Astrocyte of the hippocampus (primary cell): ENCODE measurements around the gene HHEX.
"Not testable (repeated sequence)": the region's sequence is repeated elsewhere in the genome, so short reads cannot be mapped to it uniquely, and the experiment has no call there.

ENCODE experiments used
- DNase-seq: peaks from one replicate; pipeline ENCODE4 v3.0.0; 2011; ENCODE audit warnings: low read depth, low spot score

HHEX gene

GRCh38 chr10:92689663-92690210 lies at the start of gene HHEX:
TSS of gene HHEX (plus strand) at chr10:92689955. CDS start at chr10:92689987, 32 bp downstream.
- DNase-seq = peak; percentile 85

DNA sequence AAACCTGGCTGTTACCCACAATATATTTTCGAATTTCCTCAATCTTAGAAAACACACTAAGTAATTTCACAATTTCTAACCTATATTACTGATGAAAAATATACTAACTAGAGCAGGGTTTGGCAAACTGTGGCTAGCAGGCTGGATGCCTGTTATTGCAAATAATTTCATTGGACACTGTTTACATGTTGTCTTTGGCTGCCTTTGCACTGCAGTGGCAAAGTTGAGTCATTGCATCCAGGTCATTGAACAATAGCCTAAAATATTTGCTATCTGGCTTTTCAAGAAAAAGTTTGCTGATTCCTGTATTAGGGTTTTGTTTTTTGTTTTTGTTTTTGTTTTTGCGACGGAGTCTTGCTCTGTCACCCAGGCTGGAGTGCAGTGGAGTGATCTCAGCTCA lies 49.6 kb upstream of the HHEX start:
- DNase-seq = peak; percentile 70

- no peak for DNase-seq
Measured at GRCh38 chr10:92641492-92641891, 48.3 kb upstream of the HHEX start.

- no peak for DNase-seq
Measured at GRCh38 chr10:92644921-92645320, 44.8 kb upstream of the HHEX start.

GRCh38 chr10:92650864-92651263 lies 38.9 kb upstream of the HHEX start:
- not testable (repeated sequence) for DNase-seq

DNA sequence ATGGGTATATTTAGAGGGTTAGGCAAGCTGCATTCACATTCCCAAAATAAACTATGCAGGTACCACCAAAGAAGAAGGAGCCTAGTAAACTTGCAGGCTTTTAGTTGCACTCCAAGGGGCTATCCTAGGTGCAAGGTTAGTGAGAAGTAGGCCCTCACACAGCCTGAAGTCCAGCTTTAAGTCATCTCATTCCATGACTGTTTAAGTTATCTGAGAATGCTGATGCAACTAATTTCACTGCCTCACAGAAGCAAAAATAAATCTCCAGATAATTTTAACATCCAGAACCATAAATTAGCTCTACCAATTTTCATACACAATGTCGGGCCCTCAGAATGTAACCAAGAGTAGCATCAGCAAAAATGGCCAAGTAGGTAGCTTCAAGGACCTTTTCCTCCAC lies 34.3 kb upstream of the HHEX start:
- DNase-seq = no peak

DNA sequence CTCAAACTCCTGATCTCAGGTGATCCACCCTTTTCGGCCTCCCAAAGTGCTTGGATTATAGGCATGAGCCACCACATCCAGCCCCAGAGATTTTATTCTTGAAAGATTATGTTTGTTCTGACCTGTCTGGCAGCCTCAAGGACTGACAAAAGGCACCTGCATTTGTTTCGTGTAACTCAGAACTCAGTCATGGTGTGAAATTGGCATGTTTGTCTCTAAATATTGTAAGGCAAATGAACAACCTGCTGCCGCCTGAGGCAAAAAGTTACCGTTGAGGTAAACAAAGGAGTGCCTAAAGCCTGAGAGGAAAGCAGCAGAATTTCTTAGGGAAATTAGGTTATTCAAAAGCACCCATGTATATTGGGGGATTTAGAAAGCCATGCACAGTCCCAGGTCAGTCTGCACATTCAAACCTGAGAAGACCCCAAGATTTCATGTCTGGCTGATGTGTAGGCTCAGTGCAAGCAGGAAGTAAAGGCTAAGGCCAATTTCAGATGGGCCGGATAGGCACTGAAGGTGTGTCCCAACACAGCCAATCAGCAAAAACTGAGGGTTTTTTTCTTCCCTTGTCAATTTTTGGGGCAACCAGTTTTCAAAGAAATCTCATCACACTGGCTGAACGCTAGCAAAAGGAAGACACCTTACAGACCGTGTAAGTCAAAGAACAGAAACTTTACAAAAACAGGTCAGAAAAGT lies 33.3 kb upstream of the HHEX start:
- DNase-seq = no peak

DNA sequence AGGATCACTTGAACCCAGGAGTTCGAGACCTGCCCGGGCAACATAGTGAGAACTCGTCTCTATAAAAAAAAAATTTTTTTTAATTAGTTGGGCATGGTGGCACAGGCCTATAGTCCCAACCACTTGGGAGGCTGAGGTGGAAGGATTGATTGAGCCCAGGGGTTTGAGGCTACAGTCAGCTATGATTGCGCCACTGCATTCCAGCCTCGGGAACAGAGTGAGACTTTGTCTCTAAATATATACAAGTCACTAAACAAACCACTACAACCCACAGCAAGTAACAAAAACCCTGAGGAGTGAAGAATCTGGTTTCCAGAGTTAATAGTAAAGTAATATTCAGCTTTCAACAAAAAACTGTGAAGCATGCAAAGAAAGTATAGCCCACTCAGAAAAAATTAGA lies 32.7 kb upstream of the HHEX start:
- no peak for DNase-seq

GRCh38 chr10:92662848-92663247 lies 26.9 kb upstream of the HHEX start:
- DNase-seq = peak; percentile 7

DNA sequence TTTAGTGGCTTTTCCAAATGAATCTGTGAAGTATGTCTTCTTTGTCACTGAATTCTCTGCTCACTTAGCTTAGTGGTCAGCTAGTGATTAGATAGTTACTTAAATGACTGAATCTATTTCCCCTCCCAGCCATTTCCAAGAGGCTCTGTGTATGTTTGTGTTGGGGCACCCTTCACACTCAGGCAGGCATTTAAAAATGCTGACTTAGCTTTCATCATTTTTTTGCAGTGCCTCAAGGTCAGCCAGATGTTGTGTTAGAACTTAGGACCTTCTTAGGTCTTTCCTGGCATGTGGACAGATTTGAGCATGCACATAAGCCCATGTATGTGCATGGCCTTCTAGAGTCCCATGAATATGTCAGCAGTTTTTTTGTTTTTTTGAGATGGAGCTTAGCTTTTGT lies 25.4 kb upstream of the HHEX start:
- no peak for DNase-seq

- DNase-seq = no peak
Measured at GRCh38 chr10:92667078-92667477, 22.7 kb upstream of the HHEX start.

DNA sequence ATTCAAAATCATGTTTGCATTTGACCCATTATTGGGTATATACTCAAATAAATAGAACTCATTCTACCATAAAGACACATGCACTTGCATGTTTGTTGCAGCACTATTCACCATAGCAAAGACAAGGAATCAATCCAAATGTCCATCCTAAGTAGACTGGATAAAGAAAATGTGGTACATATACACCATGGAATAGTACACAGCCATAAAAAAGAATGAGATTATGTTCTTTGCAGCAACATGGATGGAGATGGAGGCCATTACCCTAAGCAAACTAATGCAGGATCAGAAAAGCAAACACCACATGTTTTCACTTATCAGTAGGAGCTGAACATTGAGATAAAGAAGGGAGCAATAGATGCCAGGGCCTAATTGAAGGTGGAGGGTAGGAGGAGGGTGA lies 12.0 kb upstream of the HHEX start:
- no peak for DNase-seq

DNA sequence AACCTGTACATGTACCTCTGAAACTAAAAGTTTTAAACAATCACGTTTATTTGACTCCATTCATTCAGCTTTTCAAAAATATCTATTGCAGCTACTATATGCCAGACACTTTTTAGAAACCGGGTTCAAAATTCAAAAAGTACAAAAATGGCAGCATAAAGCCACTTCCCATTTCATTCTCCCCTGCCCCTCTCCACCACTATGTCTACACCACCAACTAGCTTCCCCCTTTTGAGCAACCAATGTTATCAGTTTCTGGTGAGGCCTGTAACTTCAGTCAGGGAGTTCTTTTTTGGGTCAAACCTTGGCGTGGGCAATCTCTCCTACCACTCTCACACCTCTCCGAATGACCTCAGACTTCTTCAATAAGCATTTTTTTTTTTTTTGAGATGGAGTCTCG lies 11.5 kb upstream of the HHEX start:
- DNase-seq = no peak

- DNase-seq = no peak
Measured at GRCh38 chr10:92681306-92681834, 8.4 kb upstream of the HHEX start.

GRCh38 chr10:92688573-92688926 lies 1.2 kb upstream of the HHEX start:
- DNase-seq = no peak

DNA sequence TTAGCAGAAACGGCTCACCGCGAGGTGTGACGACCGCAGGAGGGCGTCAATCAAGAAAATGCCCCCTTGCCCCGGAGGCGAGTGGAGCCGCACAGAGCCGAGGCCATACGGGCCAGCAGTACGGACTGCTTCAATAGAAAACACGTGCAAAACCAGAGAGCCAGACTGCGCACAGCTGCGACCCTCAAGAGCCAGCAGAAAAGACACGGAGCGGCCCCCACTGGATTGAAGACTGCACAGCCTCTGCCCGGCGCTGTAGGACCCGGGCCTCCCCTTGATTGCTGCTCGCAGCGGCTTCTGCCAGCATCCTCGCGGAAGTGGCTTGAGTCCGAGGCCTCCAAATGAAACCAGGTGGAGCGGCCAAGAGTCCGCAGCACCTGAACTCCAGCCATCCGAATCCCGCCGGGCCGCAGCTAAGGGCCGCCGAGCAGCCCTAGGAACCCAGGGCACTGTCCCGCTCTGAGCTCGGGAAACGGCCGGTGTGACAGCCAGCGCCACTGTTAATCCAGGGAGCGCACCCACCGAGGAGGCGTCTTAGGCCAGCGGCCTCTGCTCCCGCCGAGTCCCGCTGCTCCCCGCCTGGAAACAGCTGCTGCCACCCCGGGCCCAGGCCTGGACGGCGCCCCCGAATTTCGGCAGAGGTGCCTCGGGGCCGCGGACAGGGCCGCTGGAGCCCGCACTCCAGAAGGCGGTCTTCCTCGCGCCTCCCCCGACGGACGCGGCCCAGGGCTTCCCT lies 660 bp upstream of the HHEX start:
- peak; percentile 66 for DNase-seq

DNA sequence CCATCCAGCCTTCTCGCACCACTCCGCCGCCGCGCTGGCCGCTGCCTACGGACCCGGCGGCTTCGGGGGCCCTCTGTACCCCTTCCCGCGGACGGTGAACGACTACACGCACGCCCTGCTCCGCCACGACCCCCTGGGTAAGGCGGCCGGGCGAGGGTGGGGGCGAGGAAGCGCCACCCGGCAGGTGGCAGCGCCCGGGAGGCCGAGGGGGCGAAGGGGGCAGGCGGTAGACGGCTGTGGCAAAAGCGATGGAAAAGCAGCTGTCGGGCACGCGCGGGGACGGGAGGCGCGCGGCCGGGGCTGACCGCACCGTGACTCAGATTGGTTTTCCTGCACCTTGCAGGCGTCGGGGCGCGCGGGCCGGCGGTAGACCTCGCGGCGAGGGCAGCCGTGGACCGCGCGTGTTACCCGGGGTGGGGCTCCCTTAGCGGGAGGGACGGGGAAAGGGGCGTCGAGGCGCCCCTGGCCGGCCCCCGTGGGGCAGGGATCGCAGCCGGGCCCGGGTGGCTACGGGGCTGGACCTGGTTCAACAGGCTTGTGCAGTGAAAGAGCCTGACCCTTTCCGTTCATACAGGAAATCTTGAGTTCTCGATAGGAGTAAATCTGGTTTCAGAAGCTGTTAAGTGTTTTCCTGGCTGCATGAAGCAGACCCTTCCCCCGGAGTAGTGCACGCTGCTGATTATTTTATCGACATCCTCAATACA lies 608 bp downstream of the HHEX start:
- peak; percentile 86 for DNase-seq

- no peak for DNase-seq
Measured at GRCh38 chr10:92690915-92691590, 1.3 kb downstream of the HHEX start.

GRCh38 chr10:92691591-92692079 lies 1.9 kb downstream of the HHEX start:
- DNase-seq = no peak

DNA sequence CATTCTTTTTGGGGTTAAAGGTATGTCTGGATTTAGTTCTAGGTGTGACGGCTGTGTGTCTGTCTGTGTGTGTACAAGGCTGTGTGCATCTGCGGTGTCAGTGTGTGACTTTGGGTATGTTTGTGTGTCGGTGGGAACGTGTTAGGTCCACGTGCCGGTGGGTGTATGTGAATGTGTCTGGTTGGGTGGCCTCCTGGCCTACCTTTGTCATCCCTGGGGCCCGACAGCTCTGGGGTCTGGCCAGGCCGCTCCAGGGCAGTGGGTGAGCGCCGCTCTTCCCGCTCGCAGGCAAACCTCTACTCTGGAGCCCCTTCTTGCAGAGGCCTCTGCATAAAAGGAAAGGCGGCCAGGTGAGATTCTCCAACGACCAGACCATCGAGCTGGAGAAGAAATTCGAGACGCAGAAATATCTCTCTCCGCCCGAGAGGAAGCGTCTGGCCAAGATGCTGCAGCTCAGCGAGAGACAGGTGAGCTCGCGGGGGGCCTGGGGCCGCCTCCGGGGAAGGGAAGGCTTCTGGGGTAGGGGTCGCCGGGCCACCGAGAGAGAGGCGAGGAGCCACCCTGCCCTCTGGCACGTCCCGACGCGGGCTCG lies 2.4 kb downstream of the HHEX start:
- peak; percentile 11 for DNase-seq
